LNCaP clone FGC (cell line): ENCODE data around the gene FAM149A.

ENCODE experiments used
- DNase-seq: peaks from one replicate; pipeline ENCODE4 v3.0.0-alpha.2; 2011; ENCODE audit warnings: low read depth
- H3K4me3 ChIP-seq: 2 replicates; pipeline ENCODE4 v1.5.1; 2011; ENCODE audit warnings: mild to moderate bottlenecking, low read depth, low read length, control low read depth
- TF ChIP-seq, protein P1 (sequence below): IDR thresholded peaks from 2 replicates; pipeline ENCODE4 v1.5.1; 2012; ENCODE audit warnings: mild to moderate bottlenecking; ENCODE audit not compliant: control insufficient read depth, insufficient read depth; ENCODE audit errors: extremely low read depth

Gene FAM149A

DNA sequence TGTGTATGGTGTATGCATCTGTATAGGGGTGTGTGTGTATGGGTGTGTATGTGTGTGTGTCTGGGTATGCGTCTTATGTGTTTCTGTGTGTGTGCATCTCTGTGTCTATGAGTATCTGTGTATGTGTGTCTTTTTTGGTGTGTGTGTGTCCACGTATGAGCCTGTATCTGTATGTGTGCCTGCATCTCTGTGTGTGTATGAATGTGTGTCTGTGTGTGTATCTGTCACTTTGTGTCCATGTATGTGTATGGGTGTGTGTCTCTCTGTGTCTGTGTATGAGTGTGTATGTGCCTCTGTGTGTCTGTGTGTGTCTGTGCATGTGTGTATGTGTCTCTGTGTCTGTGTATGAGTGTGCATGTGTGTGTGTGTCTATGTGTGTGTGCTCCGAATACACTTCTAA is 24.3 kb downstream of the FAM149A start:
- no peak for DNase-seq
- H3K4me3 ChIP-seq, result no peak overlapping the region
- TF ChIP-seq, protein P1, sequence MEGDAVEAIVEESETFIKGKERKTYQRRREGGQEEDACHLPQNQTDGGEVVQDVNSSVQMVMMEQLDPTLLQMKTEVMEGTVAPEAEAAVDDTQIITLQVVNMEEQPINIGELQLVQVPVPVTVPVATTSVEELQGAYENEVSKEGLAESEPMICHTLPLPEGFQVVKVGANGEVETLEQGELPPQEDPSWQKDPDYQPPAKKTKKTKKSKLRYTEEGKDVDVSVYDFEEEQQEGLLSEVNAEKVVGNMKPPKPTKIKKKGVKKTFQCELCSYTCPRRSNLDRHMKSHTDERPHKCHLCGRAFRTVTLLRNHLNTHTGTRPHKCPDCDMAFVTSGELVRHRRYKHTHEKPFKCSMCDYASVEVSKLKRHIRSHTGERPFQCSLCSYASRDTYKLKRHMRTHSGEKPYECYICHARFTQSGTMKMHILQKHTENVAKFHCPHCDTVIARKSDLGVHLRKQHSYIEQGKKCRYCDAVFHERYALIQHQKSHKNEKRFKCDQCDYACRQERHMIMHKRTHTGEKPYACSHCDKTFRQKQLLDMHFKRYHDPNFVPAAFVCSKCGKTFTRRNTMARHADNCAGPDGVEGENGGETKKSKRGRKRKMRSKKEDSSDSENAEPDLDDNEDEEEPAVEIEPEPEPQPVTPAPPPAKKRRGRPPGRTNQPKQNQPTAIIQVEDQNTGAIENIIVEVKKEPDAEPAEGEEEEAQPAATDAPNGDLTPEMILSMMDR, result no peak

DNA sequence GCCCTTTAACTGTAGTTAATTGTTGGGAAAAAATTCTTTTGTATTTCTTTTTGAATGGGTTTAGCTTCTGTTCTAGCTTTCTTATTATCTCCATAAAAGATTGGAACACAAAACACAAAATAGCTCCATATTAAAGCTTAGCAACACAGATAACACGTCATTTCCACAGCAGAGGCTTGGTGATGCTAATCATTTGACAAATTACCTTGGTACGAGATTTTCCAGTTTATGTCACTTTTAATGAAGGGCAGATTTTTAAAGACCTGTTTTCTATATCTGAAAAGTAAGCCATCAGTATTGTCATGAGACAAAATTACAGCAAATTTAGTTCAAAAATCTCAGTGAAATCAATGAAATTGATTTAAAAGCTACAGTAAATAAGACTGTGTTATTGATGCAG is 27.4 kb downstream of the FAM149A start:
- TF ChIP-seq, protein P1, result no peak
- no peak for DNase-seq
- no peak overlapping the region for H3K4me3 ChIP-seq

DNA sequence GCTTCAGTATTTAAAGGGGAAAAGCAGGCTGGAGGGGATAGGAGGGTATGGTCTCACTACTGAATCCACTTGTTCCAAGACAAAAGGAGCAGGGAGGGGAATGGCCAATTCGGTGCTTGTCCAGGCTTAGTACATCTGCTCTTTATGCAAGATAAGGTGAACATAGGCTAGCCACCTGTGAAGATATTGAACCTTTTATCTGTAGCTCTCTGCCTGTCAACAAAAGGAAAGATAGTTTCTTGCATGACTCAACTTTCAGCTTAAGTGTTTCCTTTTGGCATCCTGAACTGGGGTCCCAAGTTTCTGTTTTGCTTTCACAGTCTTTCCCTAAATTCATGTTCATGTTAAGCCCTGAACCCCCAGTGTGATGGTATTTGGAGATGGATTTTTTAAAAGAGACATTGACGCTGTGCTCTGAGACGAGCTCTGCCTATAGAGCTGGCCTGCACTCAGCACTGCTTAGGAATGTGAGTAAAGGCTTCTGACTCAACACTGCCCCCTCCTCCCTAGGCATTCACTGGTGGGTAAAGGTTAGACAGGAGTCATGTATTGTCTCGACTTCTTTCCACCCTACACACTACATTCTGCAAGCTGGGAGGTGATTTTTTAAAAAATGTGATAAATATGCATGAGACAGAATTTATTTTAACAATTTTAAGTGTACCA is 28.2 kb downstream of the FAM149A start:
- no peak overlapping the region for H3K4me3 ChIP-seq
- no peak for DNase-seq
- TF ChIP-seq, protein P1, result peak; percentile 38; the same call in 1 of the 2 replicates

DNA sequence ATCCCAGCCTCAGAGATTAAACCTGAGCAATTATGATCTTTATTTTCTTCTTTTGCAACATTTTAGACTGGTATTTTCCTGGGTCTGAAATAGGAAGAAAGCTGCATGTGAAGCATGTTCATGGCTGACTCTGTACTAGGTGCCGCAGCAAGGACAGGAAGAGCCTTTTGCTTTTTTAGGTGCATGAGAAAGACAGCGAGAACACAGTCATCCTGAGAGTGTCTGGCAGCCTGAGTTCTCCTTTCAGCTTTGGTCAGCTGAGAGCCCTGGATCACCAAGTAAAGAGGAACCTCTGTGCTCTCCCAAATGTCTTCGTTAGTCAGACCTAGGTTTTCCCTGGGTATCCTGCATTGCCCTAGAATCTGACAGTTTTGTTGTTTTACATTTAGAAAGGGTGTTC is 29.8 kb downstream of the FAM149A start:
- no peak for DNase-seq
- TF ChIP-seq, protein P1, result no peak
- H3K4me3 ChIP-seq, result no peak overlapping the region

DNA sequence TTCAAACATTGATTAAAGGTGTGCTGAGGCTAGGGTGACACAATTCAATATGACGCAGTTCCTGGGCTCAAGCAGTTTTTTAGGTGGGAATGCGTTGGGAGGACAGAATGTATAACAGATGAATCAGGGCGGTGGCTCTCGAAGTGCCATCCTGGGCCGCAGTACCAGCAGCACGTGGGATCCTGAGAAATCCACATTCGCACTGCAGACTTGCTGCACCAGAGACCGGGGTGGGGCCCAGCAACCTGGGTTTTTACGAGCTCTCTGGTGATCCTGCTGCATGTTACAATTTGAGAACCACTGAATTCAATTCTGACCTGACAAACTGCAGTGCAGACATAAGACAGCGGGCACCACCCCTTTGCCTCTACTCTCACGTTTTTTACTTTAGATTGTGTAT is 30.4 kb downstream of the FAM149A start:
- DNase-seq, result no peak
- no peak overlapping the region for H3K4me3 ChIP-seq
- TF ChIP-seq, protein P1, result no peak

DNA sequence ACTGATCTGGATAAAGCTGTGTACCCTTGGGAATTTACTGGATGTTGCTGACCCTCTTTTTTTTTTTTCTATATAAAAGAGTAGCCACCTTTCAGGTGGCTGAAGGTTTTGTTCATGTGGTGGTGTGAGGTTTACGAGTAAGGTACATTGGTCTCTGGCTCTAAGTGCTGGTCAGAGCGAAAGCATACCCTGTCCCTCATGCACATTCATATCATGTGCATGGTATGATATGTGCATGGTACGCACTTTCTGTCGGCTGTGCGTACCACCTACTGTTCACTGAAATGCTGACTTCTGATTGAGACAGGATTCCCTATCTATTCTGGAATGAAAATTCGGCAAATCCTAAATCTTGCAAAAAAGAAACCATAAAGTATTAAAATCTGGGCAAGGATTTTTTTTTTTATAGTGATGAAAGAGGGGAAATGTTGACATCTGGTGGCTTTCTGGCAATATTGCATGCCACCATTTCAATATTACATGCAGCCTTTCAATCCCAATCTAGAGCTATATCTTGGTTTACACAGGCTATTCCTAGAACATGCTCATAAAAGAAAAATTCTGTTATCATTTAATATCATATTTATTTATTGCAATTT is 32.8 kb downstream of the FAM149A start:
- no peak overlapping the region for H3K4me3 ChIP-seq
- no peak for DNase-seq
- TF ChIP-seq, protein P1, result peak; percentile 65
